Measurements from ENCODE around the gene ACSF3.
"Not testable (repeated sequence)": the region's sequence is repeated elsewhere in the genome, so short reads cannot be mapped to it uniquely, and the experiment has no call there.

ACSF3 gene

DNA sequence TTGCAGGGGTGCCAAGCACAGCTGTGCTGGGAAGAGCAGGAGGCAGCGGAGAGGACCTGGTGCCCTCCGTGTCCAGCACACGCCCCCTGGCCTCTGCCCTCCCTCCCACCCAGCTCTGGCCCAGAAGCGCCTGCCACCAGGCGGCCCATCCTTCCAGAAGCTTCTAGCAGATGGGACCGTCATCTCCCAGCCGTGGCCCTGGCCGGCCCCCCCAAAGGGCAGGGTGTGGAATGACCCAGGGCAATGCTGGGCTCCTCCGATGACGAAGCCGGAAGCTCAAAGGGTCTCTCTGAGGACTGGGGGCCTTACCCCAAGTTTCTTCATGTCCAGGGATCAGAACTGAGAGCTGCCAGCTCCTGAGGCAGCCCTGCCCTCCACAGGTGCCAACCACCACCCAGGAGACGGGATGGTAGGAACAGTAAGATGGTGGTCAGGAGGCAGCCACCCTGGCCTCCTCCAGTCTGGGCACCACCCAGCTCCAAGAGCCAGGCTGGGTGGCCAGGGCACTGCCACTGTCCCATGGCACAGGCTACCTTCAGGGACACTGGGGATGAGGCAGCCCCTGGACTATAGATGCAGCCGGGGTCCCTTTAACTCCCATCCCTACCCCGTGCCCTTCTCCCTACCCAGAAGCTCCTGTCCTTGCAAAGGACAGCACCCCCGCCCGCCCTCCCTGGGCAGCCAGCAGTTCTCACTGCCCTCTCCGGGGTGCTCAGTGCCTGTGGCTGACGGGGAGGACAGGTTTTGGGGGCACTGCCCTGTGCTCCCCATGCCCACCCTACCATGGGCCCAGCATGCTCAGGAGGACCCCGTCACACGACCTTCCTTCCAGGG, 71.4 kb downstream of the ACSF3 start:
- Histone ChIP-seq H3K9me2 (ENCODE audit: low read depth, low read length) (no peaks in the 10 kb centered on the region), H3K9me3 (ENCODE audit: low read length) (no peaks in the 10 kb centered on the region), H3K79me2 (ENCODE audit: insufficient read depth, low read length) (no peaks in the 10 kb centered on the region), H2AFZ (ENCODE audit: low read length) (no peak overlapping the region), H3K27me3 (ENCODE audit: insufficient read depth, low read length) (peaks cover 17% of the 10 kb centered on the region), H4K20me1 (ENCODE audit: insufficient read depth, low read length) (no peaks in the 10 kb centered on the region), H3K27ac (ENCODE audit: low read depth, low read length, poor library complexity, severe bottlenecking) (no peak overlapping the region), H3K4me3 (ENCODE audit: low read depth, low read length, poor library complexity, severe bottlenecking) (no peak overlapping the region), H3F3A (ENCODE audit: insufficient read depth, low read length) (no peaks in the 10 kb centered on the region; the same call in 1 of the 2 replicates), H3K9ac (ENCODE audit: low read length) (no peak overlapping the region), H3K36me3 (ENCODE audit: insufficient read depth, low read length) (no peaks in the 10 kb centered on the region), H3K4me1 (ENCODE audit: insufficient read depth, low read length, severe bottlenecking) (peaks cover 11% of the 10 kb centered on the region), H3K4me2 (ENCODE audit: low read length) (no peak overlapping the region)
- TF ChIP-seq EZH2 (IDR thresholded peaks at IDR 0.05; ENCODE audit: borderline replicate concordance, low read length), result no peak
- TF ChIP-seq CTCF (IDR thresholded peaks at IDR 0.05; ENCODE audit: low read length), result no peak

- H3K9me3 ChIP-seq (ENCODE audit: low read length); H3K9me2 ChIP-seq (ENCODE audit: low read depth, low read length); H3K27ac ChIP-seq (ENCODE audit: low read depth, low read length, poor library complexity, severe bottlenecking); H3K79me2 ChIP-seq (ENCODE audit: insufficient read depth, low read length); H4K20me1 ChIP-seq (ENCODE audit: insufficient read depth, low read length); H3K4me3 ChIP-seq (ENCODE audit: low read depth, low read length, poor library complexity, severe bottlenecking); H2AFZ ChIP-seq (ENCODE audit: low read length); H3F3A ChIP-seq (ENCODE audit: insufficient read depth, low read length); H3K4me2 ChIP-seq (ENCODE audit: low read length); H3K9ac ChIP-seq (ENCODE audit: low read length); H3K36me3 ChIP-seq (ENCODE audit: insufficient read depth, low read length): not testable (repeated sequence)
- Histone ChIP-seq H3K4me1 (ENCODE audit: insufficient read depth, low read length, severe bottlenecking) (peaks cover 17% of the 10 kb centered on the region), H3K27me3 (ENCODE audit: insufficient read depth, low read length) (peaks cover 18% of the 10 kb centered on the region)
Observed at GRCh38 chr16:89165681-89165979, 72.0 kb downstream of the ACSF3 start.

- no peaks in the 10 kb centered on the region for H3K9me2 ChIP-seq (ENCODE audit: low read depth, low read length)
- H3K27ac ChIP-seq (ENCODE audit: low read depth, low read length, poor library complexity, severe bottlenecking), result no peak overlapping the region
- H3K79me2 ChIP-seq (ENCODE audit: insufficient read depth, low read length), result no peaks in the 10 kb centered on the region
- H3K27me3 ChIP-seq (ENCODE audit: insufficient read depth, low read length), result peaks cover 13% of the 10 kb centered on the region
- peaks cover 21% of the 10 kb centered on the region for H3K4me1 ChIP-seq (ENCODE audit: insufficient read depth, low read length, severe bottlenecking)
- no peaks in the 10 kb centered on the region for H3K9me3 ChIP-seq (ENCODE audit: low read length)
- no peaks in the 10 kb centered on the region; the same call in 1 of the 2 replicates for H3F3A ChIP-seq (ENCODE audit: insufficient read depth, low read length)
- H2AFZ ChIP-seq (ENCODE audit: low read length), result no peak overlapping the region
- no peak overlapping the region for H3K4me2 ChIP-seq (ENCODE audit: low read length)
- H4K20me1 ChIP-seq (ENCODE audit: insufficient read depth, low read length), result no peaks in the 10 kb centered on the region
- TF ChIP-seq EZH2 (IDR thresholded peaks at IDR 0.05; ENCODE audit: borderline replicate concordance, low read length), result no peak
- TF ChIP-seq CTCF (IDR thresholded peaks at IDR 0.05; ENCODE audit: low read length), result no peak
- H3K4me3 ChIP-seq (ENCODE audit: low read depth, low read length, poor library complexity, severe bottlenecking), result no peak overlapping the region
- H3K36me3 ChIP-seq (ENCODE audit: insufficient read depth, low read length), result no peaks in the 10 kb centered on the region
- H3K9ac ChIP-seq (ENCODE audit: low read length), result no peak overlapping the region
Observed at GRCh38 chr16:89166696-89167424, 73.2 kb downstream of the ACSF3 start.

Measured in OCI-LY1 (cell line).